GM23248 (cell line): ENCODE data around the gene MACIR. TPM values are rescaled to one million over a fixed set of nuclear protein-coding genes. Genes with fewer than 3 reads are reported as not detected.

ENCODE experiments used
- DNase-seq: peaks from one replicate; pipeline ENCODE4 v3.0.0-alpha.2; 2015
- H2AFZ ChIP-seq: fragments of 200-600 bp; sonication (generic); 2 replicates; pipeline ENCODE4 v1.6.1; 2016; ENCODE audit warnings: antibody characterized with exemption
- H3F3A ChIP-seq: fragments of 200-600 bp; sonication (generic); 2 replicates; pipeline ENCODE4 v1.6.1; 2016; ENCODE audit warnings: mild to moderate bottlenecking, antibody characterized with exemption, mixed run types; ENCODE audit not compliant: insufficient read depth
- H3K27ac ChIP-seq: fragments of 200-600 bp; sonication (generic); 2 replicates; pipeline ENCODE4 v1.5.1; 2016; ENCODE audit warnings: mild to moderate bottlenecking
- H3K27me3 ChIP-seq: fragments of 200-600 bp; sonication (generic); replicated peaks from 2 replicates; pipeline ENCODE4 v1.6.1; 2016; ENCODE audit warnings: mild to moderate bottlenecking; ENCODE audit not compliant: insufficient read depth
- H3K36me3 ChIP-seq: fragments of 200-600 bp; sonication (generic); 2 replicates; pipeline ENCODE4 v1.6.1; 2016; ENCODE audit warnings: low read depth, mild to moderate bottlenecking
- H3K4me1 ChIP-seq: fragments of 200-600 bp; sonication (generic); 2 replicates; pipeline ENCODE4 v1.6.1; 2016; ENCODE audit warnings: mild to moderate bottlenecking; ENCODE audit not compliant: insufficient read depth
- H3K4me2 ChIP-seq: fragments of 200-600 bp; sonication (generic); one replicate; pipeline ENCODE4 v1.6.1; 2016; ENCODE audit warnings: mild to moderate bottlenecking; ENCODE audit not compliant: unreplicated experiment
- H3K4me3 ChIP-seq: fragments of 200-600 bp; sonication (generic); 2 replicates; pipeline ENCODE4 v1.5.1; 2016; ENCODE audit warnings: mild to moderate bottlenecking
- H3K79me2 ChIP-seq: fragments of 200-600 bp; sonication (generic); 2 replicates; pipeline ENCODE4 v1.6.1; 2016; ENCODE audit warnings: mild to moderate bottlenecking; ENCODE audit not compliant: insufficient read depth
- H3K9ac ChIP-seq: fragments of 200-600 bp; sonication (generic); 2 replicates; pipeline ENCODE4 v1.6.1; 2016; ENCODE audit warnings: mild to moderate bottlenecking
- H3K9me2 ChIP-seq: fragments of 200-600 bp; sonication (generic); 2 replicates; pipeline ENCODE4 v1.6.1; 2016; ENCODE audit warnings: mixed run types, mild to moderate bottlenecking, moderate library complexity; ENCODE audit not compliant: insufficient read depth
- H3K9me3 ChIP-seq: fragments of 200-600 bp; sonication (generic); one replicate; pipeline ENCODE4 v1.6.1; 2017; ENCODE audit warnings: low read depth
- H4K20me1 ChIP-seq: fragments of 200-600 bp; sonication (generic); 2 replicates; pipeline ENCODE4 v1.6.0; 2016; ENCODE audit not compliant: insufficient read depth
- EZH2 ChIP-seq: fragments of 200-600 bp; sonication (generic); IDR thresholded peaks from 2 replicates; pipeline ENCODE4 v1.6.1; 2018; ENCODE audit warnings: antibody characterized with exemption, mild to moderate bottlenecking; ENCODE audit not compliant: insufficient read depth, poor library complexity, severe bottlenecking
- EZH2phosphoT487 ChIP-seq: fragments of 200-600 bp; sonication (generic); IDR thresholded peaks from 2 replicates; pipeline ENCODE4 v1.6.1; 2018; ENCODE audit warnings: antibody characterized with exemption, moderate library complexity, mild to moderate bottlenecking, low read depth; ENCODE audit not compliant: insufficient read depth
- WGBS, 2 experiments: methylation state at CpG; one replicate each; pipeline ENCODE4 v1.1.6; 2015 to 2017; ENCODE audit warnings: low lambda C conversion rate in 2 of 2, low coverage in 1 of 2; ENCODE audit errors: missing lambda C conversion rate in 2 of 2; 5-methylcytosine and 5-hydroxymethylcytosine counted together
- in situ Hi-C: fragments of 300-500 bp; cut with MboI; formaldehyde crosslinking; loops from 2 replicates; pipeline ENCODE4 v1.15.0; 2020
- polyA plus RNA-seq: library from polyadenylated mRNA; unstranded; fragments of >200 nt; fragmentation: Nextera tagmentation; extraction: Ambion mirVana; gene quantifications from 2 replicates; pipeline ENCODE4 v1.2.1, GENCODE V29; 2016
- total RNA-seq: library from RNA; depleted of rRNA; stranded (reverse); fragments of >200 nt; shearing (Covaris generic); gene quantifications from 2 replicates; pipeline ENCODE4 v1.2.3, GENCODE V29; 2014; rRNA removed

MACIR gene
- total RNA-seq (31.5 and 36.3 TPM in 2 replicates), polyA plus RNA-seq (35.6 and 35.7 TPM in 2 replicates)

GRCh38 chr5:103258368-103258956 is at the start of gene MACIR:
TSS of gene MACIR (plus strand) at chr5:103258763. CDS start at chr5:103275920, 17,157 bp downstream.
- no peaks in the 10 kb centered on the region for H3K9me3 ChIP-seq
- peak within 1 kb of the TSS; percentile 87 for H3K9ac ChIP-seq
- peaks cover 49% of the 10 kb centered on the region for H3K79me2 ChIP-seq
- peak within 1 kb of the TSS; percentile 65 for H3K27ac ChIP-seq
- no peaks in the 10 kb centered on the region for H3K27me3 ChIP-seq
- no peaks in the 10 kb centered on the region for H3K9me2 ChIP-seq
- 2 to 3% methylated on average over 27 to 43 of the region's 45 CpGs for WGBS, 2 experiments
- no peaks in the 10 kb centered on the region for H3K36me3 ChIP-seq
- peaks cover 32% of the 10 kb centered on the region for H3F3A ChIP-seq
- peak within 1 kb of the TSS; percentile 85 for H3K4me2 ChIP-seq
- TF ChIP-seq EZH2phosphoT487 (no peak), EZH2 (no peak)
- peak within 1 kb of the TSS; percentile 93 for H3K4me3 ChIP-seq
- DNase-seq = peak; percentile 99
- peak within 1 kb of the TSS; percentile 89 for H2AFZ ChIP-seq
- in situ Hi-C loops = no loop called here
- H3K4me1 ChIP-seq = peaks cover 29% of the 10 kb centered on the region
- H4K20me1 ChIP-seq = peaks cover 19% of the 10 kb centered on the region; the same call in 1 of the 2 replicates

GRCh38 chr5:103209065-103209464 is 49.5 kb upstream of the MACIR start:
- Histone ChIP-seq H3K36me3 (no peaks in the 10 kb centered on the region), H3K9me3 (no peaks in the 10 kb centered on the region), H3K27me3 (no peaks in the 10 kb centered on the region), H3K9ac (no peak overlapping the region), H4K20me1 (no peaks in the 10 kb centered on the region), H3K79me2 (no peaks in the 10 kb centered on the region), H3K4me2 (no peak overlapping the region), H3K4me3 (no peak overlapping the region), H3K27ac (no peak overlapping the region), H3K9me2 (no peaks in the 10 kb centered on the region), H2AFZ (no peak overlapping the region), H3F3A (no peaks in the 10 kb centered on the region), H3K4me1 (peaks cover 10% of the 10 kb centered on the region)
- no peak for TF ChIP-seq EZH2phosphoT487
- no peak for TF ChIP-seq EZH2
- in situ Hi-C loops = no loop called here
- no peak for DNase-seq

- in situ Hi-C loops = no loop called here
- Histone ChIP-seq H3K9ac (no peak overlapping the region), H3K4me2 (no peak overlapping the region), H3K9me3 (no peaks in the 10 kb centered on the region), H3K4me3 (no peak overlapping the region), H3K9me2 (no peaks in the 10 kb centered on the region), H3K79me2 (no peaks in the 10 kb centered on the region), H4K20me1 (no peaks in the 10 kb centered on the region), H2AFZ (no peak overlapping the region), H3K27me3 (no peaks in the 10 kb centered on the region), H3K27ac (no peak overlapping the region), H3F3A (no peaks in the 10 kb centered on the region), H3K36me3 (no peaks in the 10 kb centered on the region), H3K4me1 (peaks cover 10% of the 10 kb centered on the region)
- DNase-seq = no peak
- TF ChIP-seq EZH2phosphoT487 (no peak), EZH2 (no peak)
- 98 to 100% methylated on average over 2 of the region's 2 CpGs for WGBS, 2 experiments
Measured at GRCh38 chr5:103210952-103211351, 47.6 kb upstream of the MACIR start.

- Histone ChIP-seq H3K27ac (no peak overlapping the region), H3K4me3 (no peak overlapping the region), H3K36me3 (no peaks in the 10 kb centered on the region), H3K9ac (no peak overlapping the region), H3K4me2 (no peak overlapping the region), H3K9me3 (no peaks in the 10 kb centered on the region), H3K79me2 (no peaks in the 10 kb centered on the region), H3K9me2 (no peaks in the 10 kb centered on the region), H3F3A (no peaks in the 10 kb centered on the region), H3K27me3 (no peaks in the 10 kb centered on the region), H4K20me1 (no peaks in the 10 kb centered on the region), H3K4me1 (peaks cover 10% of the 10 kb centered on the region), H2AFZ (no peak overlapping the region)
- TF ChIP-seq EZH2phosphoT487 = no peak
- TF ChIP-seq EZH2 = no peak
- 98 to 99% methylated on average over 2 of the region's 2 CpGs for WGBS, 2 experiments
- DNase-seq = no peak
- in situ Hi-C loops = no loop called here
Measured at GRCh38 chr5:103211576-103212561, 46.7 kb upstream of the MACIR start.
